ENCODE measurements around the gene IDH2. TPM values are rescaled to one million over a fixed set of nuclear protein-coding genes. Genes with fewer than 3 reads are reported as not detected.

IDH2 gene
- total RNA-seq, 1 donor, result 44.6 TPM

DNA sequence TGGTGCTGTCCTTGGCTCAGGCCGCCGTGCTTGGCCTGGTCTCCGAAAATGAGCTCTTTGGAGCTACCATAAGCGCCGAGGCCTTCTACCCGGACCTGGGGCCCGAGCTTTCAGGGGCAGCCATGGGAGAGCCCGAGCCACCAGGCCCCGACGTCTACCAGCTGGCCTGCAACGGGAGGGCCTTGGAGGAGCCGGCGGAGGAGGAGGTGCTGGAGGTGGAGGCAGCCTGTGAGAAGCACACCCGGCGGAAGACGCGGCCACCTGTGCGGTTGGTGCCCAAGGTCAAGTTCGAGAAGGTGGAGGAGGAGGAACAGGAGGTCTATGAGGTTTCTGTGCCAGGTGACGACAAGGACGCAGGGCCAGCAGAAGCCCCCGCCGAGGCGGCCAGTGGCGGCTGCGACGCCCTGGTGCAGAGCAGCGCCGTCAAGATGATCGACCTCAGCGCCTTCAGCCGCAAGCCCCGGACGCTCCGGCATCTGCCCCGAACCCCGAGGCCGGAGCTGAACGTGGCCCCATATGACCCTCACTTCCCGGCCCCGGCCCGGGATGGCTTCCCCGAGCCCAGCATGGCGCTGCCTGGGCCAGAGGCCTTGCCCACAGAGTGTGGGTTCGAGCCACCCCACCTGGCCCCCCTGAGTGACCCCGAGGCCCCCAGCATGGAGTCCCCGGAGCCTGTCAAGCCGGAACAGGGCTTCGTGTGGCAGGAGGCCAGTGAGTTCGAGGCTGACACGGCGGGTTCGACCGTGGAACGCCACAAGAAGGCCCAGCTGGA is 34.9 kb downstream of the IDH2 start:
- no peak overlapping the region for H3K4me3 ChIP-seq (ENCODE audit: low read length)
- H3K9me3 ChIP-seq (ENCODE audit: low read depth, low read length), result no peaks in the 10 kb centered on the region
- no peaks in the 10 kb centered on the region for H3K27me3 ChIP-seq (ENCODE audit: insufficient read depth, low read length)
- H3K4me1 ChIP-seq (ENCODE audit: insufficient read depth, low read length), result peaks cover 69% of the 10 kb centered on the region

DNA sequence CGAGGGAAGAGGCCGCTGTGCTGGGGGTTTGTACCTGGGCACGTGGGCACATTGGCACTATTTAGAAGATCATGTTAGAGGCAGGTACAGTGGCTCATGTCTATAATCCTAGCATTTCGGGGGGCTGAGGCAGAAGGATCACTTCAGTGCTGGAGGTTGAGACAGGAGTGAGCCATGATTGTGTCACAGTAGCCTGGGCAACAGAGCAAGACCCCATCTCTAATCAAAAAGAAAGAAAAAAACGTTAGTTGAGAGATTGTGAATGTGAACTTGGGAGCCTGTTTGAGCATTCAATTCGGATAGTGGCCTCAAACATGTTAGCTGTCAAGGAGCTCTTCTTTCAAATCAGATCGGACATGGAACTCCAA is 36.6 kb downstream of the IDH2 start:
- Histone ChIP-seq H3K9me3 (ENCODE audit: low read depth, low read length) (no peaks in the 10 kb centered on the region), H3K27me3 (ENCODE audit: insufficient read depth, low read length) (no peaks in the 10 kb centered on the region), H3K4me3 (ENCODE audit: low read length) (no peak overlapping the region), H3K4me1 (ENCODE audit: insufficient read depth, low read length) (peaks cover 79% of the 10 kb centered on the region)

DNA sequence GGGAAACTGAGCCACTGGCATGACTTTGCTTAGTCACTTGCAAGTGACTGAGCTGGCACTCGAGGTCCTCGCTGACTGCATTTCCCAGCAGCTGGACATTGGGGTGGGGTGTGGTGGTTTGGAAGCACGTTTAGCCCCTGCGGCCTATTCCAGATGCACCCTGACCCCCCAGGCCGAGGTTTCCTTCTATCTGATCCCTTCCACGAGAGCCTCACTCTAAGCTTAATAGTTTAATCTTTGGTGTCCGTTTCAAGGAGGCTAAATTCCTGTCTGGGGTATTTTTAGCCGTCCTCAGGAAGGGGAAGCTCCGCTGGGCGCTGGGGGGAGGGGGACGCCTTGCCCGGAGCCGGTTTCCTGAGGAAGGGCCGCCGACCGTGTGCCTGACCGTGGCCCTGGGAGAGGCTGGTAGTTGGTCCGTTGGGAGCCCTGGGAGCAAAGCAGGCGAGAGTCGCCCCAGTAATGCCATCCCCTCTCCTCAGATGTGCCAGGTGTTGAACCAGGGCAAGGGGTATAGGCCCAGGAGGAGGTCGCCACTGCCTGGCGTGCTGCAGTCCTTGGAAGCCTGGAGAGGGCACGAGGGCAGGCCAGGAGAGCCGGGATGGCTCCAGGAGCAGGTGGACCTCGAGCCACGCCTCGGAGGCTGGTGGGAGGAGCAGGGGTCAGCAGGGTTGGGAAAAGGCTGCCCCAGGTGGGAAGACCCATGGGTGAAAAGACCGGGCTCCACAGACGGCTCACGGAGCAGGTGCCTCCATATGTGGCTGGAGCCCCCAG is 37.2 kb downstream of the IDH2 start:
- H3K9me3 ChIP-seq (ENCODE audit: low read depth, low read length), result no peaks in the 10 kb centered on the region
- no peaks in the 10 kb centered on the region for H3K27me3 ChIP-seq (ENCODE audit: insufficient read depth, low read length)
- H3K4me3 ChIP-seq (ENCODE audit: low read length), result no peak overlapping the region
- H3K4me1 ChIP-seq (ENCODE audit: insufficient read depth, low read length), result peaks cover 79% of the 10 kb centered on the region

DNA sequence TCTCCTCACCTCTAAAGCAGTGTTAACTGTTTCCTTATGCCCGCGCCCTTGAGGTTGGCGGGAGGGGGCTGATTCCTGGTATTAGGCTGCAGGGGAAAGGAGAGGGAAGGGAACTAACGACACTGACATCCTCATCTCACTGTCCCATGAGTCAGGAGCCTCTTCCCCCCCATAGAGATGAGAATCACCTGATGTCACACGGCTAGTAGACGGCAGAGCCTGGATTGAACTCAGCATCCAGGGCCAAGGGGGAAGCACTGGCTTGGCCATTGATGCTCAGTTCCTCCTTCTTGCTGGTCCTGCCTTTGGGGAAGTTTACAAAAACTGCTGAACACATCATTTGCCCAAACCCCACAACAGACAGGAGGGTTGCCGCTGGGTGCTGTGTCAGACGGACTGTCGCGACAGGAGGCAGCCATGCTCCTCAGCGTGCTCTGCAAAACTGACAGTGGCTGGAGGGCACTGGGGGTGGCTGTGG is 38.5 kb downstream of the IDH2 start:
- H3K4me1 ChIP-seq (ENCODE audit: insufficient read depth, low read length), result peaks cover 80% of the 10 kb centered on the region
- H3K27me3 ChIP-seq (ENCODE audit: insufficient read depth, low read length), result no peaks in the 10 kb centered on the region
- H3K9me3 ChIP-seq (ENCODE audit: low read depth, low read length), result no peaks in the 10 kb centered on the region
- H3K4me3 ChIP-seq (ENCODE audit: low read length), result no peak overlapping the region

DNA sequence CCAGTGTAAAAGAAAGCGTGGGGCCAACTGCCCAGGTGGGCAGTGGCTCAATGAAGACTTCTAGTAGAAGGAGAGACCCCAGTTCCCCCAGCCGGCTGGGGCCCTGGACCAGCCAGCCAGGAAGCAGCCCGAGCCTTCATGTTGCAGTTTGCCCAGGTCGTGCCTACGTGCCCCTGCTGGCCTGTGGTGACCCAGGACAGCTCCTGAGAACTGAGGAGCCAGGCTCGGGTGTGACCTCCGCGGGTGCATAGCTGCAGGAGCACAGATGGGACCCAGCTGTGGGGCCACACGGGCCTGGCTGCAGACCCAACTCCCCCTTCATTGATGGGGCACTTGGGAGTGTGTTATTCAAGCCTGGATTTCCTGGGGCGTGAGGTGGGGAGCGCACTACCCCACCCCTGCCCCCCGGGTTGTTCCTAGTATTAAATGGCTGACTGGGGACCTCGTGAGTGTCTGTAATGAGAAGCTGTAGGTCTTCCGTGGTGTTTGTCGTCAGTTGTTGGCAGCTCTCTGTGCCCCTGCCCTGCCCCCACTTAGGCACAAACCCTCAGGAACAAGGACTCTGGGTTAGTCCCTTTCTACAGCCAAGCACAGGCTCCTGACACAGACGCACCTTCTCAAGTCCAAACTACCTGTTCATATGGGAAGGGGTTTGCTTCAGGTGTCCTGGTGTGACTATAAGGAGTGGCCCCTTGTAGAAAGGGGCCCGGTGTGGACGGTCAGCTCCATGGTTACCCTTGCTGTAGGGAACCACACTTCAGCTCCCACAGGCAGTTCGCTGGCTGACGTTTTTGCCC is 39.1 kb downstream of the IDH2 start:
- no peaks in the 10 kb centered on the region for H3K9me3 ChIP-seq (ENCODE audit: low read depth, low read length)
- H3K4me1 ChIP-seq (ENCODE audit: insufficient read depth, low read length), result peaks cover 87% of the 10 kb centered on the region
- no peak overlapping the region for H3K4me3 ChIP-seq (ENCODE audit: low read length)
- H3K27me3 ChIP-seq (ENCODE audit: insufficient read depth, low read length), result no peaks in the 10 kb centered on the region

DNA sequence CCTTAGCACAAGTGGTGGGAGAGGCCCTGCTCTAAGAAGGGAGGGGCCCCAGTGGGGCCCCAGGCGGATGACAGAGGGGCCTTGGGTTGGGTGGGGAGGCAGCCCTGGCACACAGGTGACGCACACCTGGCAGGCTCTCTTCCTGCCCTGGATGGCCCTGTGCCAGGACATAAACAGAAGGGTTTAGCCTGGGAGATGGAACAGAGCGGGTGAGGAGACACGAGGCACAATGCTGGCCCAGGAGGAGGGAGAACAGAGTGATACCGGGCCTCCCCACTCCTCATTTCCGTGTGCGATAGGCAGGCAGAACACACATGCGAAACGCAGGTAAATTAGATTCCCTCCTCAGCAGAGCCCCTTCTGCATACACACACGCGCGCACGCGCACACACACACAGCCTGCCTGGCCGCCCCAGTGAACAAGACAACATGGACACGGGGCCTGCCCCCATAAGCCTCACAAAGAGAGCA is 39.8 kb downstream of the IDH2 start:
- Histone ChIP-seq H3K4me3 (ENCODE audit: low read length) (no peak overlapping the region), H3K9me3 (ENCODE audit: low read depth, low read length) (no peaks in the 10 kb centered on the region), H3K4me1 (ENCODE audit: insufficient read depth, low read length) (peaks cover 93% of the 10 kb centered on the region), H3K27me3 (ENCODE audit: insufficient read depth, low read length) (no peaks in the 10 kb centered on the region)

DNA sequence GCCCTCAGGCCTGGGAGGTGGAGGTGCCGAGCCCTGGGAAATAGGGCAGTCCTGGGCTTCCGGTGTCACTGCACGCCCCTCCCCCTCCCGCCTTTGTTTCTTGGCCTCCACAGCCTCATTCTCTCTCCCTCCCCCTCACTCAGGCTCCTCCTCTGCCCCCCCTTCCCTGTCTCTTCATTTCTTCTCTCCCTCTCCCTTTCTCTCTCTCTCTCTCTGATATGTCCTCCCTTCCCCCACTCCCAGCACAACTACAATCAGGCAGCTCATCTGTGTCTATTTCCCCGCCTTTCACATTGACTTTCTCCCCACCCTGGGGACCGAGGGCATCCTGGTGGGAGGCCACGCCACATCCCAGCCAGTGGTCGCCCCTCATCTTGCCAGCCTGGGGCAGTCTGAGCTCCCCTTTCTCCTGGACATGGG is 40.2 kb downstream of the IDH2 start:
- H3K4me3 ChIP-seq (ENCODE audit: low read length), result no peak overlapping the region
- H3K27me3 ChIP-seq (ENCODE audit: insufficient read depth, low read length), result no peaks in the 10 kb centered on the region
- H3K4me1 ChIP-seq (ENCODE audit: insufficient read depth, low read length), result peaks cover 98% of the 10 kb centered on the region
- H3K9me3 ChIP-seq (ENCODE audit: low read depth, low read length), result no peaks in the 10 kb centered on the region

DNA sequence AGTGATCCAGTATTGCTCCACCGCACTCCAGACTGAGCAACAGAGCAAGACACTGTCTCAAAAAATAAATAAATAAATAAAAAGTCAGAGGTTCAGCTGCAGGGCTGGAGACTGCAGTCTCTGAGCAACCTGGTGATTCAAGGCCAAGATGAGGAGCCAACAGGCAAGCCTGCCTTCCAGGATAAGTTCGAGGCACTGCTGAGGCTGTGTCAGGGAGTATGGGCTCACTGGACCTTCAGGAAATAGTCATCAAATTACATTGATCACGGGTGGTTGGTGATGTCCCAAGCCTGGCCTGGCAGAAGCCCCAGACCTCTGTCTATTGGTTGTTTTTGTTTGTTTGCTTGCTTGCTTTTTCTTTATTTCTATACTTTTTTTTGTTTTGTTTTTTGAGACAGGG is 41.5 kb downstream of the IDH2 start:
- Histone ChIP-seq H3K27me3 (ENCODE audit: insufficient read depth, low read length) (no peaks in the 10 kb centered on the region), H3K4me3 (ENCODE audit: low read length) (no peak overlapping the region), H3K9me3 (ENCODE audit: low read depth, low read length) (no peaks in the 10 kb centered on the region), H3K4me1 (ENCODE audit: insufficient read depth, low read length) (peaks cover 97% of the 10 kb centered on the region)

DNA sequence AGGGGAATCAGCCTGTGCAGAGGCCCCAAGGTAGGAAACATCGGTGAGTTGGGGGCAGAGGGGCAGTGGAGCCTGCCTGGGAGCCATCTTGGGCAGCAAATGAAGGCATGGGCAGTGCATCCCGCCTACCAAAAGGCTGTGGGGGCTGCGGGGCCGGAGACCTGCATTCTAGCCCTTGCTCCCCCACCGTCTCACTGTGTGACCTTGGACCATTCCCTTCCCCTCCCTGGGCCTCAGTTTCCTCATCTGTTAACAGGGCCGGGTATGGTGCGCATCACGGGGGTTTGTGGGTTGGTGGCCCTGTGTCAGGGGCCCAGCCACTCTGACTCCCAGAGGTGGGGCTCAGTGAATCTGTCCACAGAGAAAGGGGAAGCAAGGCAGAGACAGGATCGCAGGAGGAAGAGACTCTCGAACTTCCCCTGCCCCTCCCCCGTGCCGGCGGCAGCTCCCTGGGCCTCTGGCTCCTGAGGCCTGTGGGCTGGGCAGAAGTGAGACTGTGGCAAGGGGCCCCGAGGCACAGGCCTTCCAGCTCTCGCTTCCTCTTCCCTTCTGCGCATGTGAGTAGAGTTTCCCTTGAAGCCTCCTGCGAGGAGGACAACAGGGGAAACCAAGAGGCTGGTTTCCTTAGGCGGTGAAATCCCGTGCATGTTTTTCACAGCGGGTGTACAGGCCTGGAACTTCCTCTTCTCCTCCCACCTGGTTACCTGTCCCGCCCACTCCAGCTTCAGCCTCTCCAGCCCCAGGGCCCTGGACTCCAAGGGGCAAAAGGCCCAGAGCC is 42.9 kb downstream of the IDH2 start:
- Histone ChIP-seq H3K9me3 (ENCODE audit: low read depth, low read length) (no peaks in the 10 kb centered on the region), H3K27me3 (ENCODE audit: insufficient read depth, low read length) (no peaks in the 10 kb centered on the region), H3K4me3 (ENCODE audit: low read length) (no peak overlapping the region), H3K4me1 (ENCODE audit: insufficient read depth, low read length) (peaks cover 93% of the 10 kb centered on the region)

DNA sequence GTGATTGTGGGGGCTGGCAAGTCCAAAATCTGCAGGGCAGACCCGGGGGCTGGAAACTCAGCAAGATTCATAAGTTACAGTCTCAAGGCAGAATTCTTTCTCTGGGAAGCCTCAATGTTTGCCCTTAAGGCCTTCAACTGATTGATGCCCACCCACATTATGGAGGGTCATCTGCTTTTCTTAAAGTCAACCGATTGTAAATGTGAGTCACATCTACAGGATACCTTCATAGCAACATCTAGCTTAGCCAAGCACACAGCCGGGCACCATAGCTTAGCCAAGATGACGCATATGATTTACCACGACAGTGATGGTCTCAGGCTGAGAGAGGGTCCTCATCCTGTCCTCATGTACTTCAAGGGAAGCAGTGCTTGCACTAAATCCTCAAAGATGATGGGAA is 43.5 kb downstream of the IDH2 start:
- H3K4me1 ChIP-seq (ENCODE audit: insufficient read depth, low read length), result peaks cover 93% of the 10 kb centered on the region
- no peaks in the 10 kb centered on the region for H3K9me3 ChIP-seq (ENCODE audit: low read depth, low read length)
- H3K4me3 ChIP-seq (ENCODE audit: low read length), result no peak overlapping the region
- no peaks in the 10 kb centered on the region for H3K27me3 ChIP-seq (ENCODE audit: insufficient read depth, low read length)

DNA sequence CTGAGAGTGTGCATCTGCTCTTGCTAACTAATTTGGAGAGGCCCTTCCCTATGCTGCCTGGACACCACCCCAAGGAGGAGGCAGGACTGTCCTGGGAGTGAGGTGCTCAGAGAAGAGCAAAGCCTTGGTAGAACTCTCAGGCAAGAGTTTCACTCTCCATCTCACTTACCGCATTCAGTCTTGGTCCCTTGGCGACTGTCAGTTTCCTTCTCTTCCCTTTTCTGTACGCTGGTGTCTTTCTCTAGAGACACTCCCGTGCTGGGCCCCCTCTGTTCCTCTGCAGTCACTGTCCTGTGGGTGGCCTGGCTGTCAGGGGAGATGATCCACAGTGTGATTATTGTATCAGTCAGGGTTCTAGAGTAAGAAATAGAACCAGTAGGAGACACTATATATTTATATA is 44.0 kb downstream of the IDH2 start:
- Histone ChIP-seq H3K9me3 (ENCODE audit: low read depth, low read length) (no peaks in the 10 kb centered on the region), H3K27me3 (ENCODE audit: insufficient read depth, low read length) (no peaks in the 10 kb centered on the region), H3K4me3 (ENCODE audit: low read length) (no peak overlapping the region), H3K4me1 (ENCODE audit: insufficient read depth, low read length) (peaks cover 93% of the 10 kb centered on the region)

DNA sequence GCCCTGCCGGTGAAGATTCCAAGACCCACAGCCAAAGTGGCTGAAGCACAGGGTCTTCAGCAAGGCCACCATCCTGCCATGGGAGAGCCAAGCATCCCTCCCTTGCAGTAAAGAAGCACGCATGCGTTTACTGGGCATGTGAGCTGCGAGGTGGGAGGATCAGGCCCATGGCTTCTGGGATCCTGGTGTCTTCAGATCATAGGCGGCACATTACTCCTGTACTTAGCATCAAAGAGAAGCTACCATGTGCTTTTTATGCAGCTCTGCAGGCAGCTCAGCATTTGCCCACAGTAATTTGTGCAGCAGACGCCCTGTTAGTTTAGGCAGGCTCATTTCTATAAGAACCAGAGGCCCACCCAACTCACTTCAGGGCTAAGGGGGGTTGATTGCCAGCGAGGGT is 45.7 kb downstream of the IDH2 start:
- no peaks in the 10 kb centered on the region for H3K27me3 ChIP-seq (ENCODE audit: insufficient read depth, low read length)
- peaks cover 81% of the 10 kb centered on the region for H3K4me1 ChIP-seq (ENCODE audit: insufficient read depth, low read length)
- no peaks in the 10 kb centered on the region for H3K9me3 ChIP-seq (ENCODE audit: low read depth, low read length)

DNA sequence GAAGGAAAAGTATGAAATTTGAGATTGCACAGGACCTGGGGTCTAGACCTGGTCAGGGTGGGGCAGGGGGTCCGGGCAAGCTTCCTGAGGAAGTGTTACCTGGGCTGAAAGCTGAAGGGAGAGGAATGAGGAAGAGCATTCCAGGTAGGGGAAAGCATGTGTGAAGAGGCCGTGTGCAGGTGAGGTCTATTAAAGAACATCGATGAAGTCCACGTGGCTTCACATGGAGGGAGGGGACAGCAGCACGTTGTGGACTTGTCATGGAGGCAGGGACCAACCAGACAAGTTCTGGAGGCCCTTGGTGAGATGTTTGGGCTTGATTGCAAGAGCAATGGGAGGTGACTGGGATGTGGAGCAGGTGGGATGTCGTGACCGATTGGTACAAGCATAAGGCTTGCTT is 47.1 kb downstream of the IDH2 start:
- no peaks in the 10 kb centered on the region for H3K27me3 ChIP-seq (ENCODE audit: insufficient read depth, low read length)
- H3K9me3 ChIP-seq (ENCODE audit: low read depth, low read length), result no peaks in the 10 kb centered on the region
- no peak overlapping the region for H3K4me3 ChIP-seq (ENCODE audit: low read length)
- peaks cover 67% of the 10 kb centered on the region for H3K4me1 ChIP-seq (ENCODE audit: insufficient read depth, low read length)

More for the DNA sequence above, 45.7 kb downstream of the IDH2 start:
- H3K4me3 ChIP-seq (ENCODE audit: low read length), result no peak overlapping the region

DNA sequence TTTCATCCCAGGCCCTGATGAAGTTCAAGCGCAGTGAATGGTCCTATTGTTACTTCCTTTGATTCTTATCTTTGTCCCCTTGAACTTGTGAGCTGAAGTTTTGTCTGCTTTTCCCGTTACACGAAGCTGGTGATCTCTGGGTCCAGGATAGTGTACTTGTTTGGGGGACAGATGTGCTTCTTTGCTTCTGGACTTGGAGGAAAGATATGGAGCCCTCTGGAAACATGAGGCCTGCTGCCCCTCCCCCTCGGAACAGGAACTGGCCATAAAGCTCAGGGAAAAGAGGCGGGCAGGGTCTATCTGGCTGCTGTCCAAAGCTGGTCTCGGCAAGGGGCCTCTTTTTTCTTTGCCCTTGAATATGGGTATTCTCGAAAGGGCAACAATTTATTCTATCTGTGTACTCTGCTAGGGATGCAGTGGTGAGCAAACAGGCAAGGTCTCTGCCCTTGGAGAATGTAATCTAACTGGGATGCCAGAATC is 47.6 kb downstream of the IDH2 start:
- peaks cover 62% of the 10 kb centered on the region for H3K4me1 ChIP-seq (ENCODE audit: insufficient read depth, low read length)
- H3K9me3 ChIP-seq (ENCODE audit: low read depth, low read length), result no peaks in the 10 kb centered on the region

More for the DNA sequence above, 47.6 kb downstream of the IDH2 start:
- Histone ChIP-seq H3K4me3 (ENCODE audit: low read length) (no peak overlapping the region), H3K27me3 (ENCODE audit: insufficient read depth, low read length) (no peaks in the 10 kb centered on the region)

All from mononuclear cell (primary cell).